ENCODE results near the gene LAPTM5. TPM values are rescaled to one million over a fixed set of nuclear protein-coding genes. Genes with fewer than 3 reads are reported as not detected.
"Not testable (repeated sequence)": the region's sequence is repeated elsewhere in the genome, so short reads cannot be mapped to it uniquely, and the experiment has no call there.

LAPTM5 gene
- total RNA-seq, 4 donors from 2014 or later: 21.1 to 67.8 (median 43.1) TPM

GRCh38 chr1:30795026-30795425 lies 37.5 kb upstream of the LAPTM5 start:
- WGBS, 2 donors: 46% methylated on average over 5 of the region's 5 CpGs
- H3K27ac ChIP-seq: no peak overlapping the region
- no peaks in the 10 kb centered on the region for H3K27me3 ChIP-seq
- no peaks in the 10 kb centered on the region for H3K9me3 ChIP-seq
- H3K4me1 ChIP-seq: peaks cover 0 to 31% (median 19%) of the 10 kb centered on the region in 4 donors
- TF ChIP-seq, protein P1, sequence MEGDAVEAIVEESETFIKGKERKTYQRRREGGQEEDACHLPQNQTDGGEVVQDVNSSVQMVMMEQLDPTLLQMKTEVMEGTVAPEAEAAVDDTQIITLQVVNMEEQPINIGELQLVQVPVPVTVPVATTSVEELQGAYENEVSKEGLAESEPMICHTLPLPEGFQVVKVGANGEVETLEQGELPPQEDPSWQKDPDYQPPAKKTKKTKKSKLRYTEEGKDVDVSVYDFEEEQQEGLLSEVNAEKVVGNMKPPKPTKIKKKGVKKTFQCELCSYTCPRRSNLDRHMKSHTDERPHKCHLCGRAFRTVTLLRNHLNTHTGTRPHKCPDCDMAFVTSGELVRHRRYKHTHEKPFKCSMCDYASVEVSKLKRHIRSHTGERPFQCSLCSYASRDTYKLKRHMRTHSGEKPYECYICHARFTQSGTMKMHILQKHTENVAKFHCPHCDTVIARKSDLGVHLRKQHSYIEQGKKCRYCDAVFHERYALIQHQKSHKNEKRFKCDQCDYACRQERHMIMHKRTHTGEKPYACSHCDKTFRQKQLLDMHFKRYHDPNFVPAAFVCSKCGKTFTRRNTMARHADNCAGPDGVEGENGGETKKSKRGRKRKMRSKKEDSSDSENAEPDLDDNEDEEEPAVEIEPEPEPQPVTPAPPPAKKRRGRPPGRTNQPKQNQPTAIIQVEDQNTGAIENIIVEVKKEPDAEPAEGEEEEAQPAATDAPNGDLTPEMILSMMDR (IDR thresholded peaks at IDR 0.05): no peak
- TF ChIP-seq POLR2A (IDR thresholded peaks at IDR 0.05): no peak
- TF ChIP-seq EP300 (IDR thresholded peaks at IDR 0.05): no peak
- no peak overlapping the region for H3K4me3 ChIP-seq
- no peak for DNase-seq (ENCODE audit: low spot score in 2 of 2)
- no peaks in the 10 kb centered on the region for H3K36me3 ChIP-seq

DNA sequence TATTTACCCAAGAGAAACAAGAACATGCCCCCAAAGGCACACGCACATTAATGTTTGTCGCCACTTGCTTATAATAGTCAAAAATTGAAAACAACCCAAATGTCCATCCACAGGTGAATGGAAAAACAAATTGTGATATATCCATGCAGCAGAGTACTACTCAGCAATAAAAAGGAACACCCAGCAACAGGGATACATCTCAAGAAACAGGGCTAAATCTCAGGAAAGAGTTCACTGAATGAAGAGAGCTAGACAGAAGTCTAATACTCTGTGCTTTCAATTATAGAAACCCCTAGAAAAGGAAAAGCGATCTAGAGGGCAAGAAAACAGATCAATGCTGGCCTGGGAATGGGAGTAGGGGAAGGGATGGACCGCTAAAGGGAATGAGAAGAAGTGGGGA lies 36.7 kb upstream of the LAPTM5 start:
- TF ChIP-seq EP300 (IDR thresholded peaks at IDR 0.05) (no peak), POLR2A (IDR thresholded peaks at IDR 0.05) (no peak)
- TF ChIP-seq, protein P1 (IDR thresholded peaks at IDR 0.05): no peak
- no peaks in the 10 kb centered on the region for H3K27me3 ChIP-seq
- peaks cover 0 to 25% (median 16%) of the 10 kb centered on the region in 4 donors for H3K4me1 ChIP-seq
- 93 to 95% methylated on average over 4 of the region's 4 CpGs for WGBS, 2 donors
- DNase-seq (ENCODE audit: low spot score in 2 of 2): no peak
- H3K4me3 ChIP-seq: no peak overlapping the region
- no peaks in the 10 kb centered on the region for H3K36me3 ChIP-seq
- H3K9me3 ChIP-seq: no peaks in the 10 kb centered on the region
- H3K27ac ChIP-seq: no peak overlapping the region

DNA sequence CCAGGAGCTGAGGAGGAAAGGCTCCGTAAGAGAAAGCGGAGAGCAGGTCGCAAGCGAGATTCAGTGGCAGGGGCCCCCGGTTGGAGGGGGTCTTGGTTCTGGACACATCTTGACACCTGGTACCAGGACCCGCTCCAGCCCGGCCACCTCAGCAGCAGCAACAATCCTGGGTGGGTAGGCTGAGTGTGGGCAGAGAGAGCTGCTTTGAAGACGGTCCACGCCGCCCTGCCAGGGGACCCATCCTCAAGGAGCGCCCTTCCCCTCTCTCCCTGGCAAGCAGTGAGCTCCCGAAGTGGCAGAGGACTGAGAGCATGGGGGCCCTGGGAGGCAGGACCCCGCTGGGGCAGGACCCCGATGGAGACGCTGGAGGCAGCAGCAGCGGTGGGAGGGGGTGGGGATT lies 35.6 kb upstream of the LAPTM5 start:
- Histone ChIP-seq H3K27ac (no peak overlapping the region), H3K27me3 (no peaks in the 10 kb centered on the region), H3K4me3 (no peak overlapping the region), H3K4me1 (peaks cover 0 to 22% (median 10%) of the 10 kb centered on the region in 4 donors), H3K36me3 (no peaks in the 10 kb centered on the region), H3K9me3 (no peaks in the 10 kb centered on the region)
- no peak for DNase-seq (ENCODE audit: low spot score in 2 of 2)
- TF ChIP-seq EP300 (IDR thresholded peaks at IDR 0.05) (no peak), POLR2A (IDR thresholded peaks at IDR 0.05) (no peak)
- TF ChIP-seq, protein P1 (IDR thresholded peaks at IDR 0.05): no peak
- 74 to 77% methylated on average over 16 of the region's 16 CpGs for WGBS, 2 donors

DNA sequence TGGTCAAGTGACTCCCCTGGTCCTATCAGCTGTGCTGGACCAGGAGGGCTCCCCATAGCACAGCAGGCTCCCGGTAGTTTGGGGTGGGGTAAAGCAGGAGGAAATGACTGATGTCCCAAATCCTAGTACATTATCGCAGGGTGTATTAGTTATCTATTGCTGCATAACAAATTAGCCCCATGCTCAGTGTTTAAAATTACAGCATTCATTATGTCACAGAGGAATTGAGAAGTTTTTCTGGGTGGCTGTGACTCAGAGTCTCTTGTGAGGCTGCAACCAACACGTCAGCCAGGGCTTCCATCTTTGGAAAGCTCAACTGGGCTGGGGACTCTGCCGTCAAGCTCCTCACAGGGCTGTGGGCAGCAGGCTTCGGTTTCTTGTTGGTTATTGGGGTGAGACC lies 34.3 kb upstream of the LAPTM5 start:
- Histone ChIP-seq H3K9me3 (no peaks in the 10 kb centered on the region), H3K36me3 (no peaks in the 10 kb centered on the region), H3K4me3 (no peak overlapping the region), H3K27ac (no peak overlapping the region), H3K27me3 (no peaks in the 10 kb centered on the region), H3K4me1 (peaks cover 0 to 22% (median 2%) of the 10 kb centered on the region in 4 donors)
- WGBS, 2 donors: 68 to 89% methylated on average over 5 of the region's 5 CpGs
- no peak for DNase-seq (ENCODE audit: low spot score in 2 of 2)
- TF ChIP-seq, protein P1 (IDR thresholded peaks at IDR 0.05): no peak
- TF ChIP-seq POLR2A (IDR thresholded peaks at IDR 0.05) (no peak), EP300 (IDR thresholded peaks at IDR 0.05) (no peak)

GRCh38 chr1:30790850-30791778 lies 33.5 kb upstream of the LAPTM5 start:
- no peak for DNase-seq (ENCODE audit: low spot score in 2 of 2)
- Histone ChIP-seq H3K9me3 (no peaks in the 10 kb centered on the region), H3K4me3 (no peak overlapping the region), H3K27me3 (no peaks in the 10 kb centered on the region), H3K27ac (no peak overlapping the region), H3K4me1 (peaks cover 0 to 27% (median 6%) of the 10 kb centered on the region in 4 donors), H3K36me3 (no peaks in the 10 kb centered on the region)
- TF ChIP-seq, protein P1 (IDR thresholded peaks at IDR 0.05): no peak
- TF ChIP-seq EP300 (IDR thresholded peaks at IDR 0.05) (no peak), POLR2A (IDR thresholded peaks at IDR 0.05) (no peak)
- 52% methylated on average over 5 of the region's 5 CpGs for WGBS, 2 donors

- WGBS, 2 donors: 91 to 95% methylated on average over 5 of the region's 5 CpGs
- H3K27ac ChIP-seq; DNase-seq (ENCODE audit: low spot score in 2 of 2); H3K36me3 ChIP-seq; H3K27me3 ChIP-seq; H3K9me3 ChIP-seq; H3K4me3 ChIP-seq: not testable (repeated sequence)
- H3K4me1 ChIP-seq: peaks cover 0 to 34% (median 6%) of the 10 kb centered on the region in 4 donors
Observed at GRCh38 chr1:30790256-30790525, 32.6 kb upstream of the LAPTM5 start.
